GM06990 (cell line): ENCODE measurements around the gene THSD4.

ENCODE experiments used
- DNase-seq: peaks from one replicate; pipeline ENCODE4 v3.0.0-alpha.2; 2011; ENCODE audit not compliant: insufficient read length; ENCODE audit errors: extremely low read depth
- H3K27me3 ChIP-seq: replicated peaks from 2 replicates; pipeline ENCODE4 v1.6.0; 2011; ENCODE audit warnings: low read length; ENCODE audit not compliant: control insufficient read depth, insufficient read depth
- H3K36me3 ChIP-seq: 2 replicates; pipeline ENCODE4 v1.5.1; 2011; ENCODE audit warnings: low read length; ENCODE audit not compliant: control insufficient read depth, insufficient read depth
- H3K4me3 ChIP-seq: replicated peaks from 2 replicates; pipeline ENCODE4 v1.5.1; 2011; ENCODE audit warnings: low read depth, mild to moderate bottlenecking, control low read depth, low read length
- CTCF ChIP-seq: IDR thresholded peaks from 2 replicates; pipeline ENCODE4 v1.5.1; 2011; ENCODE audit warnings: low read length, control low read depth, mild to moderate bottlenecking, inconsistent platforms; ENCODE audit not compliant: insufficient read depth, poor library complexity, severe bottlenecking

Gene THSD4

GRCh38 chr15:71456362-71456761 lies 341.1 kb downstream of the THSD4 start:
- no peak for TF ChIP-seq CTCF
- Histone ChIP-seq H3K36me3 (no peaks in the 10 kb centered on the region), H3K4me3 (no peak overlapping the region), H3K27me3 (no peaks in the 10 kb centered on the region; the same call in none of the 2 replicates)
- DNase-seq, result no peak

GRCh38 chr15:71456811-71457210 lies 341.5 kb downstream of the THSD4 start:
- no peak for DNase-seq
- H3K27me3 ChIP-seq, result no peaks in the 10 kb centered on the region; the same call in none of the 2 replicates
- H3K36me3 ChIP-seq, result no peaks in the 10 kb centered on the region
- no peak overlapping the region for H3K4me3 ChIP-seq
- TF ChIP-seq CTCF, result no peak

GRCh38 chr15:71458089-71458660 lies 342.9 kb downstream of the THSD4 start:
- TF ChIP-seq CTCF, result no peak
- Histone ChIP-seq H3K36me3 (no peaks in the 10 kb centered on the region), H3K4me3 (no peak overlapping the region), H3K27me3 (no peaks in the 10 kb centered on the region; the same call in none of the 2 replicates)
- DNase-seq, result no peak

- no peak for TF ChIP-seq CTCF
- Histone ChIP-seq H3K4me3 (no peak overlapping the region), H3K27me3 (no peaks in the 10 kb centered on the region; the same call in 1 of the 2 replicates), H3K36me3 (no peaks in the 10 kb centered on the region)
- no peak for DNase-seq
Measured at GRCh38 chr15:71461748-71462147, 346.5 kb downstream of the THSD4 start.

- no peak for DNase-seq
- no peaks in the 10 kb centered on the region for H3K36me3 ChIP-seq
- H3K27me3 ChIP-seq, result no peaks in the 10 kb centered on the region
- TF ChIP-seq CTCF, result no peak
- no peak overlapping the region for H3K4me3 ChIP-seq
Measured at GRCh38 chr15:71462638-71463037, 347.4 kb downstream of the THSD4 start.
